GM12801 (cell line): ENCODE measurements around the gene LRRC4.

ENCODE experiments used
- CTCF ChIP-seq: IDR thresholded peaks from one replicate; pipeline ENCODE4 v1.5.1; 2011; ENCODE audit warnings: control low read depth; ENCODE audit not compliant: insufficient read length; ENCODE audit errors: extremely low read depth

Gene LRRC4

GRCh38 chr7:128030654-128031611 is at the start of gene LRRC4:
LRRC4 (minus strand) TSS chr7:128031437; CDS start chr7:128030640, 797 bp downstream.
- no peak for TF ChIP-seq CTCF

- TF ChIP-seq CTCF: no peak
These were observed 48.9 kb upstream of the LRRC4 start for GRCh38 chr7:128080169-128080568.

GRCh38 chr7:128078309-128078708 is 47.1 kb upstream of the LRRC4 start:
- no peak for TF ChIP-seq CTCF

- TF ChIP-seq CTCF: no peak
These were observed 45.6 kb upstream of the LRRC4 start for GRCh38 chr7:128076796-128077271.

- no peak for TF ChIP-seq CTCF
These were observed 45.1 kb upstream of the LRRC4 start for GRCh38 chr7:128076196-128076795.

- no peak for TF ChIP-seq CTCF
These were observed 44.2 kb upstream of the LRRC4 start for GRCh38 chr7:128075242-128076095.

GRCh38 chr7:128074736-128075135 is 43.5 kb upstream of the LRRC4 start:
- no peak for TF ChIP-seq CTCF
